GM12875 (cell line): ENCODE measurements around the gene ENKUR.
"Not testable (repeated sequence)": the region's sequence is repeated elsewhere in the genome, so short reads cannot be mapped to it uniquely, and the experiment has no call there.

Source experiments
- H3K4me3 ChIP-seq: one replicate; pipeline ENCODE4 v1.5.1; 2011; ENCODE audit warnings: low read depth, low read length, control low read depth
- CTCF ChIP-seq: IDR thresholded peaks from 2 replicates; pipeline ENCODE4 v1.5.1; 2011; ENCODE audit warnings: low read depth, mild to moderate bottlenecking, control low read depth, inconsistent platforms, low read length, moderate library complexity, borderline replicate concordance; ENCODE audit not compliant: insufficient read depth

ENKUR gene

DNA sequence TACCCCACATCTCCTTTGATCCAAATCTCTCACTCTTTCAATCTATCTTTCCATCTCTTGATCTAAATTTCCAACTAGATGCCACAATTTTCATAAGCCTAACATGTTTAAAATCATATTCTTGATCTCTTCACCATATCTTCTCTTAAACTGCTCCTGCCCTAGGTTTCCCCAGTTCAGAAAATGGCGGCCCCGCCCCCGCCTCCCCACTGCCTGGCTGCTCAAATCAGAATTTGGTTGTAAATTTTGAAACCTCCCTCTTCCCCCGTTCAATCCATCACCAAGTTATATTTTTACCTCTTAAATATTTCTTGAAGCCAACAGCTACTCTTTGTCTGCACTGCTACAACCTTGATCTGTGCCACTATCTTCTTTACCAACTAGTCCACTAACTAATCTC, 36.3 kb downstream of the ENKUR start:
- no peak overlapping the region for H3K4me3 ChIP-seq
- TF ChIP-seq CTCF = no peak

DNA sequence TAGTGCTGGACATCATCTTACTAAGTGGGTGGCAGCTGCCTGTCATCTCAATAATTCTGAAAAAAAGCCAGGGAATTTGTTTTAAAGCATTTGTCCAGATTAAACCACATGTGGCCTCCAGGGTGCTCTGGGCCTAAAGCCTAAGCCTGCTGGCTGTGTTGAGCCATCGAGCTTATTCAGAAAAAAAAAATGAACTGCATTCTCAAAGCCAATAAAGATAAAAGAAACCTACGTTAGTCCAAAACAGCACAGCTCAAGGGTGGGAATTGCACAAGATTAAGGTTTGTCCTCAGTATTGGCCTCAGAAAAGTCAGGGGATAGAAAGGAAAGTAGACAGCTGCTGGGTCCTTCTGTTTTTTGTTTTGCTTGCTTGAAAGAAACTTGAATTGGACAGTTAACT, 41.0 kb downstream of the ENKUR start:
- no peak for TF ChIP-seq CTCF
- H3K4me3 ChIP-seq = no peak overlapping the region

DNA sequence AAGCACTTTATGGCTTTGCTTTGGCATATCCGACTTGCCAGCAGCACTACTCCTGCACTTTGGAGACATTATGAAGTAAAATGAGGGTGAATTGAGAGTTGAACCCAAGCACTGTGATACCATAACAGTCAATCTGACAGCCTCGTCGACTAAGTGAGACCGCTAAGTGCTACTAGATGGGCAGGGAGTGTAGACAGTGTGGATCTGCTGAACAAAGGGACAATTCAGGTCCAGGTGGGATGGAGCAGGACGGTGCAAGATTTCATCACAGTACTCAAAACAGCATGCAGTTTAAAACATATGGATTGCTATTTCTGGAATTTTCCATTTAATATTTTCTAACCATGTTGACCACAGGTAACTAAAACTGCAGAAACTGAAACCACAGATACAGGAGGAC, 42.8 kb downstream of the ENKUR start:
- no peak for TF ChIP-seq CTCF
- no peak overlapping the region for H3K4me3 ChIP-seq

DNA sequence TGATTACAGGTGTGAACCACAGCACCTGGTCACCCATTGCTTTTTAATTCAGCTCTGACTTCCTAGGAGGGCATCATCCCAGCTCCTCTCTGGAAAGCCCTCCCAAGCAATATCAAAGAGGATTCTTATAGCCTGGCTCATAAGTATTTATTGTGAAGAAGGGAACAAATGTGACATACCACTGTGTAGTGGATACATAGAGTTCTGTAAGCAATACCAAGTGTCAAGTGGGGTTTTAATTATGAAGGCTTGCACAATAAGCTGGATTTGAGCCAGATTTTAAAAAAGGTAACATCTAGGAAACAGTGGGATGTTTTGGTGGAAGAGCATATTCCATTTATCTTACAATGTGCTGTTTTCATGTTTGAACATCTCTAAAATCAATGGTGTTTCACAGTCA, 44.6 kb downstream of the ENKUR start:
- TF ChIP-seq CTCF = no peak

DNA sequence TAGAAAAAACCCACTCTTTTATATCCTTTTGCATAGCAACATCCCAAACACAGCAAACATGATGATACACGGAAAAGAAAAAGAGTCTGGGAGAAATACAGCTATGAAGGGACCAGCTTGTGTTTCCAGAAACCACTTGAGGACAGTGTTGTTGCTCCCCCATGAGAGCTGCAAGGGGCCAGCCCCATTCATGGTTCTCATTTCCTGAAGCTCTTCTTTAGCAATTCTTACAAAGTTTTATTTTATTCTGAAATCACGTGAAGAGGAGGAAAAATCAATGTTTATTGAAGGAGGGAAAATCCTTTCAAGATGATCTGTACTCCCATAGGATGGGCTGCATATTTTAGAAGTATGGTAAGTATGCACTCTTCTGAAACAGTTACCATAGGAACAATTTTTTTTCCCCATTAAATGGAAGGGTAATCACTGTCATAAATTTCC, 46.1 kb downstream of the ENKUR start:
- H3K4me3 ChIP-seq = no peak overlapping the region
- TF ChIP-seq CTCF = no peak

More for the DNA sequence above, 44.6 kb downstream of the ENKUR start:
- no peak overlapping the region for H3K4me3 ChIP-seq

GRCh38 chr10:24968951-24969350, 47.0 kb downstream of the ENKUR start:
- H3K4me3 ChIP-seq = not testable (repeated sequence)

DNA sequence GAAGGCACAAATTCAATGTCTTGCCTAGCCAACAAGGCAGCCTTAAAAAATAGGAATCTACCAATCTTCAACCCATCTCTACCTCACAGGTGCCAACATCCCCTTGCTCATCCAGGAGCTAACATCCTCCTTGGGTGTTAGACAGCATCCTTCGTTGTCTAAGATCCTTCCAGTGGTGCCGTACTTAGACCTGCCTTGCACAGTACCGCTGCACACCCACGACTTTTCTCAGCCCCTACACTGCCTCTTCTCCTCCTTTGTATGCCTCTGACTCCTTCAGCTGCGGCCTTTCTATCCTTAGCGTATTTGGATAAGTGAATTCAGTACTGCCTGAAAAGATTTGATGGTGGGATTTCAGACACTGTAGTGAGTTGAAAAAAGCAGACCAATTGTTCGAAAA, 47.6 kb downstream of the ENKUR start:
- TF ChIP-seq CTCF = no peak
- H3K4me3 ChIP-seq = no peak overlapping the region

GRCh38 chr10:24966962-24967481, 48.9 kb downstream of the ENKUR start:
- no peak overlapping the region for H3K4me3 ChIP-seq
- no peak for TF ChIP-seq CTCF
